ENCODE measurements around the gene GADD45G. TPM values are rescaled to one million over a fixed set of nuclear protein-coding genes. Genes with fewer than 3 reads are reported as not detected.

Gene GADD45G
- total RNA-seq, 1 experiment from 2014 or later: 10.6 TPM

DNA sequence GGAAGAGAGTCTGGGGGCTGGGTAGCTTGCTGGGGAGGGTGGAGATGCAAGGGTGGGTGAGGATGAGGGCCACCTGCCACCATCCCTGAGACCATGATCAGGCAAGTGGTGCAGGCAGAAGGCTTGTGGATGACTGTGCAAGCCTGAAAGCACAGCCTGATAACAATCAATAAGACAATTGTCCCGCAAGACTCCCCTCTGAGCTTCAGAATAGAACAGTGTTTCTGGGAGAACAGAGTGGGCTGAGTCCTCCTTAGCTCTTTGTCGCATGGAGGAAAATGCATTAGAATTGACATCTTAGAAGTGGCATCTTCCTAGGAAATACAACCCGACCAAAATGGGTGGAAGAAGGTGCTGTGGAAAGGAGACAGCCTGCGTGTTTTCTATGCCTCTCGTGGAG lies 6.6 kb downstream of the GADD45G start (continued):
- no peak for TF ChIP-seq JAZF1 (CRISPR knock-in tag; IDR thresholded peaks at IDR 0.05)
- TF ChIP-seq SOX15 (CRISPR knock-in tag; IDR thresholded peaks at IDR 0.05): no peak
- no peak for TF ChIP-seq FOXP4 (CRISPR knock-in tag; IDR thresholded peaks at IDR 0.05)
- no peak for TF ChIP-seq FOXK1 (CRISPR knock-in tag; IDR thresholded peaks at IDR 0.05)
- no peak for TF ChIP-seq JUN (CRISPR knock-in tag; IDR thresholded peaks at IDR 0.05)
- TF ChIP-seq FOXJ3 (CRISPR knock-in tag; IDR thresholded peaks at IDR 0.05; ENCODE audit: borderline replicate concordance): no peak
- TF ChIP-seq CREB1 (CRISPR knock-in tag; IDR thresholded peaks at IDR 0.05): no peak

- Mint-ChIP-seq H3K27ac (no peak overlapping the region), H3K4me3 (no peak overlapping the region), H3K36me3 (peaks cover 12% of the 10 kb centered on the region), H3K9me3 (peaks cover 9% of the 10 kb centered on the region), H3K4me1 (peaks cover 18% of the 10 kb centered on the region), H3K27me3 (ENCODE audit: low read depth) (peaks cover 17% of the 10 kb centered on the region)
- no peak for ATAC-seq
- POLR2A ChIA-PET: interaction anchor here (2.2 kb wide), 1 partner anchor 8 kb away, joined by 7 read pairs; the partner anchor contains the start of gene GADD45G
- CTCF ChIA-PET: interaction anchor here (1.1 to 1.5 kb wide), 3 partner anchors 10 to 19 kb away, joined by 3 to 5 read pairs (median 3); no protein-coding TSS in a partner anchor
- TF ChIP-seq NFATC4 (CRISPR knock-in tag; IDR thresholded peaks at IDR 0.05): no peak
- no peak for DNase-seq (ENCODE audit: low spot score)
Measured at GRCh38 chr9:89612566-89613278, 7.9 kb downstream of the GADD45G start.

- TF ChIP-seq CBFB (CRISPR knock-in tag; IDR thresholded peaks at IDR 0.05; ENCODE audit: low read depth): no peak
- TF ChIP-seq ELF4 (CRISPR knock-in tag; IDR thresholded peaks at IDR 0.05; ENCODE audit: low read depth): no peak
- no peak for TF ChIP-seq AFF4 (CRISPR knock-in tag; IDR thresholded peaks at IDR 0.05; ENCODE audit: borderline replicate concordance)
- H3K27me3 Mint-ChIP-seq (ENCODE audit: low read depth): peaks cover 17% of the 10 kb centered on the region
- H3K9me3 Mint-ChIP-seq: peaks cover 9% of the 10 kb centered on the region
- ChIA-PET CTCF (interaction anchor here (0.9 to 2.1 kb wide), 4 partner anchors 9 to 61 kb away, joined by 3 to 14 read pairs (median 4); no protein-coding TSS in a partner anchor), POLR2A (interaction anchor here (2.2 kb wide), 1 partner anchor 9 kb away, joined by 7 read pairs; the partner anchor contains the start of gene GADD45G)
- peaks cover 23% of the 10 kb centered on the region for H3K4me1 Mint-ChIP-seq
- ATAC-seq (no peak), DNase-seq (ENCODE audit: low spot score) (no peak)
- H3K36me3 Mint-ChIP-seq: peaks cover 12% of the 10 kb centered on the region
- H3K4me3 Mint-ChIP-seq: no peak overlapping the region
- H3K27ac Mint-ChIP-seq: no peak overlapping the region
Measured at GRCh38 chr9:89613912-89614892, 9.4 kb downstream of the GADD45G start.

GRCh38 chr9:89615661-89616060 lies 10.8 kb downstream of the GADD45G start:
- H3K27me3 Mint-ChIP-seq (ENCODE audit: low read depth): peaks cover 9% of the 10 kb centered on the region
- POLR2A ChIA-PET: interaction anchor here (1.9 kb wide), 1 partner anchor 11 kb away, joined by 7 read pairs; the partner anchor contains the start of gene GADD45G
- CTCF ChIA-PET: interaction anchor here (0.9 to 2.1 kb wide), 4 partner anchors 12 to 128 kb away, joined by 3 to 14 read pairs (median 4); no protein-coding TSS in a partner anchor
- H3K4me1 Mint-ChIP-seq: peaks cover 25% of the 10 kb centered on the region
- ATAC-seq (no peak), DNase-seq (ENCODE audit: low spot score) (no peak)
- H3K27ac Mint-ChIP-seq: no peak overlapping the region
- H3K9me3 Mint-ChIP-seq: peaks cover 9% of the 10 kb centered on the region
- H3K4me3 Mint-ChIP-seq: no peak overlapping the region
- H3K36me3 Mint-ChIP-seq: peaks cover 12% of the 10 kb centered on the region
- TF ChIP-seq IRF1 (CRISPR knock-in tag; IDR thresholded peaks at IDR 0.05): no peak
- no peak for TF ChIP-seq AFF4 (CRISPR knock-in tag; IDR thresholded peaks at IDR 0.05; ENCODE audit: borderline replicate concordance)
- TF ChIP-seq AR (CRISPR knock-in tag; IDR thresholded peaks at IDR 0.05): no peak
